ENCODE data around the gene RNF223.

Gene RNF223

DNA sequence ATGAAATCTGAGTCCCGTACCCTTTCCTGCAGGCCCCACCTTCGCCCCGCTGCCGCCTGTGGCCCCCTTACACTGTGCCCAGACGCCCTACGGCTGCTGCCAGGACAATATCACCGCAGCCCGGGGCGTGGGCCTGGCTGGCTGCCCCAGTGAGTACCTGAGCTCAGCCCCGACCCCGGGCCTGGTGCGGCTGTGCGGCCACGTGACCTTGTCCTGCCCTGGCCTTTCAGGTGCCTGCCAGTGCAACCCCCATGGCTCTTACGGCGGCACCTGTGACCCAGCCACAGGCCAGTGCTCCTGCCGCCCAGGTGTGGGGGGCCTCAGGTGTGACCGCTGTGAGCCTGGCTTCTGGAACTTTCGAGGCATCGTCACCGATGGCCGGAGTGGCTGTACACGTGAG, 29.0 kb downstream of the RNF223 start:
- Histone ChIP-seq H3K9ac (ENCODE audit: low read length) (no peak overlapping the region), H3K4me3 (ENCODE audit: low read length) (no peak overlapping the region), H3K4me1 (ENCODE audit: control insufficient read depth, insufficient read depth, low read length) (peaks cover 4% of the 10 kb centered on the region), H3K27me3 (ENCODE audit: control insufficient read depth, insufficient read depth, low read length) (no peaks in the 10 kb centered on the region), H3K36me3 (ENCODE audit: control insufficient read depth, insufficient read depth, low read length) (no peaks in the 10 kb centered on the region), H3K27ac (ENCODE audit: low read depth, low read length) (no peak overlapping the region)

- Histone ChIP-seq H3K36me3 (ENCODE audit: control insufficient read depth, insufficient read depth, low read length) (no peaks in the 10 kb centered on the region), H3K27ac (ENCODE audit: low read depth, low read length) (no peak overlapping the region), H3K27me3 (ENCODE audit: control insufficient read depth, insufficient read depth, low read length) (peaks cover 4% of the 10 kb centered on the region), H3K4me3 (ENCODE audit: low read length) (no peak overlapping the region), H3K4me1 (ENCODE audit: control insufficient read depth, insufficient read depth, low read length) (peaks cover 8% of the 10 kb centered on the region), H3K9ac (ENCODE audit: low read length) (no peak overlapping the region)
These were observed 29.5 kb downstream of the RNF223 start for GRCh38 chr1:1044455-1045078.

DNA sequence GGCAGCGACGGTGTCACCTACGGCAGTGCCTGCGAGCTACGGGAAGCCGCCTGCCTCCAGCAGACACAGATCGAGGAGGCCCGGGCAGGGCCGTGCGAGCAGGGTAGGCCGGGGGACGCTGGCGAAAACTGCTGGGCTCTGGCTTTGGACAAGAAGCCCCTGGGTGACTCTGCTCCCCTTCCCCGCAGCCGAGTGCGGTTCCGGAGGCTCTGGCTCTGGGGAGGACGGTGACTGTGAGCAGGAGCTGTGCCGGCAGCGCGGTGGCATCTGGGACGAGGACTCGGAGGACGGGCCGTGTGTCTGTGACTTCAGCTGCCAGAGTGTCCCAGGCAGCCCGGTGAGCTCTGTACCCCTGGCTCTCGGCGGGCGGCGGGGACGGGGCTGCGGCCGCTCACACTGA, 30.2 kb downstream of the RNF223 start:
- Histone ChIP-seq H3K4me1 (ENCODE audit: control insufficient read depth, insufficient read depth, low read length) (peaks cover 8% of the 10 kb centered on the region), H3K9ac (ENCODE audit: low read length) (no peak overlapping the region), H3K4me3 (ENCODE audit: low read length) (no peak overlapping the region), H3K27me3 (ENCODE audit: control insufficient read depth, insufficient read depth, low read length) (peaks cover 4% of the 10 kb centered on the region), H3K36me3 (ENCODE audit: control insufficient read depth, insufficient read depth, low read length) (no peaks in the 10 kb centered on the region), H3K27ac (ENCODE audit: low read depth, low read length) (no peak overlapping the region)

DNA sequence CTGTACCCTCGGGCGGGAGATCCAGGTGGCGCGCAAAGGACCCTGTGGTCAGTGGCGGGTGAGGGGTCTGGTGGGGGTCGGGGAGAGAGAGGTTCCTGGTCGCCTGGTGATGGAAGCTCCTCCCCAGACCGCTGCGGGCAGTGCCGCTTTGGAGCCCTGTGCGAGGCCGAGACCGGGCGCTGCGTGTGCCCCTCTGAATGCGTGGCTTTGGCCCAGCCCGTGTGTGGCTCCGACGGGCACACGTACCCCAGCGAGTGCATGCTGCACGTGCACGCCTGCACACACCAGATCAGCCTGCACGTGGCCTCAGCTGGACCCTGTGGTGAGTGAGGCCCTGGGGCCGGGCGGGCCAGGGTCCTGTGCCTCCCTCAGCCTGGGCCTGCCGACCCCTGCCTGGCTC, 30.7 kb downstream of the RNF223 start:
- Histone ChIP-seq H3K36me3 (ENCODE audit: control insufficient read depth, insufficient read depth, low read length) (no peaks in the 10 kb centered on the region), H3K9ac (ENCODE audit: low read length) (no peak overlapping the region), H3K4me3 (ENCODE audit: low read length) (no peak overlapping the region), H3K27ac (ENCODE audit: low read depth, low read length) (no peak overlapping the region), H3K27me3 (ENCODE audit: control insufficient read depth, insufficient read depth, low read length) (peaks cover 7% of the 10 kb centered on the region), H3K4me1 (ENCODE audit: control insufficient read depth, insufficient read depth, low read length) (peaks cover 8% of the 10 kb centered on the region)

DNA sequence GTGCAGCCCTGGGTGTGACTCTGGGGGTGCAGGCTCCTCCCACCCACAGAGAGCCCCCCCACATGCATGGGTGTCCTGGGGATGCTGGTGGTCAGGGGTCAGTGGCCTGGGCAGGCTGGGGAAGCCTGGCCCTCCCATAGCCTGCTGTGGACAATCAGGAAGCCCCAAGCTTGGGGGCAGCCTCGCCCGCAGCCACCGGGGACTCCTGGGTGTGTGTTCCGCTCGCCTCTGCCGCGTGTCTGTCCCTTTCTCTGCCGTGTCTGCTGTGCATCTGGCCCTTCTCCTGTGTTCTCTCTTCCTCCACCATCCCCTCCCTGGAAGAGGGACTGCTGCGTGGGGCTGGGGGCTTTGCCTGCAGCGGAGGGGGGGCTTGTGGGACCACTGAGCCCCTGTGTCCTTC, 31.3 kb downstream of the RNF223 start:
- H3K27ac ChIP-seq (ENCODE audit: low read depth, low read length), result no peak overlapping the region
- peaks cover 8% of the 10 kb centered on the region for H3K4me1 ChIP-seq (ENCODE audit: control insufficient read depth, insufficient read depth, low read length)
- no peak overlapping the region for H3K4me3 ChIP-seq (ENCODE audit: low read length)
- H3K36me3 ChIP-seq (ENCODE audit: control insufficient read depth, insufficient read depth, low read length), result no peaks in the 10 kb centered on the region
- peaks cover 7% of the 10 kb centered on the region for H3K27me3 ChIP-seq (ENCODE audit: control insufficient read depth, insufficient read depth, low read length)
- no peak overlapping the region for H3K9ac ChIP-seq (ENCODE audit: low read length)

GRCh38 chr1:1041873-1042272, 32.2 kb downstream of the RNF223 start:
- no peak overlapping the region for H3K27ac ChIP-seq (ENCODE audit: low read depth, low read length)
- H3K4me3 ChIP-seq (ENCODE audit: low read length), result no peak overlapping the region
- peaks cover 8% of the 10 kb centered on the region for H3K4me1 ChIP-seq (ENCODE audit: control insufficient read depth, insufficient read depth, low read length)
- H3K36me3 ChIP-seq (ENCODE audit: control insufficient read depth, insufficient read depth, low read length), result no peaks in the 10 kb centered on the region
- no peak overlapping the region for H3K9ac ChIP-seq (ENCODE audit: low read length)
- H3K27me3 ChIP-seq (ENCODE audit: control insufficient read depth, insufficient read depth, low read length), result peaks cover 7% of the 10 kb centered on the region

DNA sequence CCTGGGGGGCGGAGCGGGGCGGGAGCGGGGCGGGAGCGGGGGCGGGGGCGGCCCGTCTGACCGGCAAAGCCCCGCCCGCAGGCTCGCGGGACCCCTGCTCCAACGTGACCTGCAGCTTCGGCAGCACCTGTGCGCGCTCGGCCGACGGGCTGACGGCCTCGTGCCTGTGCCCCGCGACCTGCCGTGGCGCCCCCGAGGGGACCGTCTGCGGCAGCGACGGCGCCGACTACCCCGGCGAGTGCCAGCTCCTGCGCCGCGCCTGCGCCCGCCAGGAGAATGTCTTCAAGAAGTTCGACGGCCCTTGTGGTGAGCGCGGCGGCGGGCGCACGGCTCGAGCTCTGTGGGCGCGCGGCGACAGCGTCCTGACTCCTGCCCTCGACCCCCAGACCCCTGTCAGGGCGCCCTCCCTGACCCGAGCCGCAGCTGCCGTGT, 33.0 kb downstream of the RNF223 start:
- H3K4me3 ChIP-seq (ENCODE audit: low read length), result no peak overlapping the region
- no peak overlapping the region for H3K27ac ChIP-seq (ENCODE audit: low read depth, low read length)

GRCh38 chr1:1040004-1040991, 33.8 kb downstream of the RNF223 start:
- Histone ChIP-seq H3K27me3 (ENCODE audit: control insufficient read depth, insufficient read depth, low read length) (peaks cover 7% of the 10 kb centered on the region), H3K4me1 (ENCODE audit: control insufficient read depth, insufficient read depth, low read length) (peaks cover 8% of the 10 kb centered on the region), H3K4me3 (ENCODE audit: low read length) (peak overlapping the region; percentile 65), H3K27ac (ENCODE audit: low read depth, low read length) (no peak overlapping the region), H3K36me3 (ENCODE audit: control insufficient read depth, insufficient read depth, low read length) (no peaks in the 10 kb centered on the region), H3K9ac (ENCODE audit: low read length) (no peak overlapping the region)

More for the DNA sequence above, 33.0 kb downstream of the RNF223 start:
- Histone ChIP-seq H3K27me3 (ENCODE audit: control insufficient read depth, insufficient read depth, low read length) (peaks cover 7% of the 10 kb centered on the region), H3K36me3 (ENCODE audit: control insufficient read depth, insufficient read depth, low read length) (no peaks in the 10 kb centered on the region), H3K4me1 (ENCODE audit: control insufficient read depth, insufficient read depth, low read length) (peaks cover 8% of the 10 kb centered on the region), H3K9ac (ENCODE audit: low read length) (no peak overlapping the region)

DNA sequence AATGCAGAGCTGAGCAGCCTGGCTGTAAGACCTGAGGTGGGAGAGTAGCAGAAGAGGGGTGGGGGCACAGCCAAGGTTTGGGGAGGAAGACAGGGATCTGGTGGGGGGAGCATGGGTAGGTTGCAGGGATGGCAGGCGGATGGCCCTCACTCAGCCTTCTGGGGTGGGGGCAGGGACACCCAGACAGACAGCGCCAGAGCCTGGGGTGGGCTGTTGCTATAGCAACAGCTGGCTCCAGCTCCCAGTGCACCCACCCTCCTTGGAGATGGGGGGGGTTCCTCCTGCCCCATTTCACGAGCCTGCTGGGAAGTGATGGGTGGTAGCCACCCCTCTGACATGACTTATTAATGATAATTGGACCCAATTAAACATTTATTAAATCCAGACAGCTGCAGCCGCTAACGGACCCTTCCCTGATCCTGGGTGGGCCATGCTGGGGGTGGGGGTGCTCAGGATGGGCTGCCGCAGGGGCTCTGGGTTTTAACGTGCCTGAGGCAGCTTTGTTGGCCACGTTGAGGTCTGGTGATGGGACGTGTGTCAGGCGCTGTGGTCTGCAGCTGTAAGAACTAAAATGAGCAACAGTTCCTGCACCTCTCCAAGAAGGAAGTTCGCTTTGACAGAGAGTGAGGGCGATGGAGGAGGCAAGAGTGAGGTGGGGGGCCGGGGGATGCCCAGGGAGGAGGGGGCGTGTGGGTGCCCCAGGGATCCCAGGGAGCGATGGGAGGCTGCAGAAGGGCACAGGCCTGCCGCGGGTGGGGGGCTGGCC, 34.8 kb downstream of the RNF223 start:
- Histone ChIP-seq H3K36me3 (ENCODE audit: control insufficient read depth, insufficient read depth, low read length) (no peaks in the 10 kb centered on the region), H3K4me1 (ENCODE audit: control insufficient read depth, insufficient read depth, low read length) (peaks cover 8% of the 10 kb centered on the region), H3K27ac (ENCODE audit: low read depth, low read length) (no peak overlapping the region), H3K9ac (ENCODE audit: low read length) (no peak overlapping the region), H3K27me3 (ENCODE audit: control insufficient read depth, insufficient read depth, low read length) (peaks cover 7% of the 10 kb centered on the region), H3K4me3 (ENCODE audit: low read length) (no peak overlapping the region)

DNA sequence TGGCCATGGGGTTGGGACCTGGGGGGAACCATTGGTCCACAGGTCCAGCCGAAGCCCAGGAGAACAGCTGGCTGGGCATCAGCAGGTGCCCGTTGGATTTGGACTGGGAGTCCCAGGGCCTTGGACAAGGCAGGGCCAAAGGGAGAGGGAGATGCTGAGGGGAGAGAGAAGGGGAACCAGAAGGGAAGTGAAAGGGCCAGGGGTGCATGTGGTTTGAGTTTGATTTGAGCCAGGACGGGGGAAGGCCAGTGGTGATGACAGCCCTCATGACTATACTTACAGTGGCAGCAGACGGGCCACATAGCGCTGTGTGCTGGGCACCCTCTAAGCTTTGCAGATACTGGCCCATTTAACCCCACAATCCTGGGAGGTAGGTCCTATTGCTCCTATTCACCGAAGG, 35.4 kb downstream of the RNF223 start:
- Histone ChIP-seq H3K27ac (ENCODE audit: low read depth, low read length) (no peak overlapping the region), H3K27me3 (ENCODE audit: control insufficient read depth, insufficient read depth, low read length) (peaks cover 7% of the 10 kb centered on the region), H3K36me3 (ENCODE audit: control insufficient read depth, insufficient read depth, low read length) (no peaks in the 10 kb centered on the region), H3K4me3 (ENCODE audit: low read length) (no peak overlapping the region), H3K9ac (ENCODE audit: low read length) (no peak overlapping the region), H3K4me1 (ENCODE audit: control insufficient read depth, insufficient read depth, low read length) (peaks cover 8% of the 10 kb centered on the region)

GRCh38 chr1:1037366-1038327, 36.5 kb downstream of the RNF223 start:
- Histone ChIP-seq H3K36me3 (ENCODE audit: control insufficient read depth, insufficient read depth, low read length) (no peaks in the 10 kb centered on the region), H3K9ac (ENCODE audit: low read length) (no peak overlapping the region), H3K27me3 (ENCODE audit: control insufficient read depth, insufficient read depth, low read length) (peaks cover 8% of the 10 kb centered on the region), H3K27ac (ENCODE audit: low read depth, low read length) (no peak overlapping the region), H3K4me1 (ENCODE audit: control insufficient read depth, insufficient read depth, low read length) (peaks cover 8% of the 10 kb centered on the region), H3K4me3 (ENCODE audit: low read length) (no peak overlapping the region)

Measured in rectal smooth muscle tissue (tissue), 1 donor.